ENCODE measurements around the gene HAUS8. TPM values are rescaled to one million over a fixed set of nuclear protein-coding genes. Genes with fewer than 3 reads are reported as not detected.

The HAUS8 gene
- total and polyA plus RNA-seq, 2 experiments from 2014 or later, result 2.8 to 5.5 TPM

GRCh38 chr19:17086834-17087233 is 11.6 kb upstream of the HAUS8 start:
- WGBS (ENCODE audit: low lambda C conversion rate, missing lambda C conversion rate), result 69% methylated on average over 6 of the region's 6 CpGs
- DNase-seq (ENCODE audit: low spot score), result no peak
- H3K4me2 ChIP-seq, result no peak overlapping the region

GRCh38 chr19:17086120-17086519 is 10.9 kb upstream of the HAUS8 start:
- H4K20me1 ChIP-seq (ENCODE audit: insufficient read depth, poor library complexity, severe bottlenecking), result no peaks in the 10 kb centered on the region
- no peak overlapping the region for H2AFZ ChIP-seq
- H3K79me2 ChIP-seq, result peaks cover 77% of the 10 kb centered on the region
- no peaks in the 10 kb centered on the region for H3K36me3 ChIP-seq (replicated peaks; ENCODE audit: insufficient read depth, low read depth)
- H3K9me2 ChIP-seq (replicated peaks; ENCODE audit: insufficient read depth), result no peaks in the 10 kb centered on the region
- no peak overlapping the region for H3K27ac ChIP-seq
- H3K4me1 ChIP-seq (ENCODE audit: insufficient read depth), result peaks cover 8% of the 10 kb centered on the region
- DNase-seq (ENCODE audit: low spot score), result no peak
- H3K4me2 ChIP-seq, result no peak overlapping the region
- WGBS (ENCODE audit: low lambda C conversion rate, missing lambda C conversion rate), result 93% methylated on average over 14 of the region's 14 CpGs
- no peaks in the 10 kb centered on the region for H3K27me3 ChIP-seq
- no peak overlapping the region for H3K4me3 ChIP-seq
- no peaks in the 10 kb centered on the region for H3K9me3 ChIP-seq (ENCODE audit: low read depth)
- TF ChIP-seq EZH2phosphoT487 (IDR thresholded peaks at IDR 0.05; ENCODE audit: low read depth, severe bottlenecking, unreplicated experiment), result no peak
- TF ChIP-seq CTCF (IDR thresholded peaks at IDR 0.05; ENCODE audit: poor library complexity), result no peak
- no peak for TF ChIP-seq EZH2 (IDR thresholded peaks at IDR 0.05; ENCODE audit: borderline replicate concordance)

More at GRCh38 chr19:17086834-17087233, 11.6 kb upstream of the HAUS8 start:
- no peaks in the 10 kb centered on the region for H4K20me1 ChIP-seq (ENCODE audit: insufficient read depth, poor library complexity, severe bottlenecking)
- H3K4me1 ChIP-seq (ENCODE audit: insufficient read depth), result peaks cover 8% of the 10 kb centered on the region
- no peaks in the 10 kb centered on the region for H3K27me3 ChIP-seq
- TF ChIP-seq CTCF (IDR thresholded peaks at IDR 0.05; ENCODE audit: poor library complexity), result no peak
- no peak for TF ChIP-seq EZH2phosphoT487 (IDR thresholded peaks at IDR 0.05; ENCODE audit: low read depth, severe bottlenecking, unreplicated experiment)
- no peak for TF ChIP-seq EZH2 (IDR thresholded peaks at IDR 0.05; ENCODE audit: borderline replicate concordance)
- peaks cover 78% of the 10 kb centered on the region for H3K79me2 ChIP-seq
- H3K4me3 ChIP-seq, result no peak overlapping the region
- no peaks in the 10 kb centered on the region for H3K9me3 ChIP-seq (ENCODE audit: low read depth)
- no peak overlapping the region for H2AFZ ChIP-seq
- no peaks in the 10 kb centered on the region for H3K9me2 ChIP-seq (replicated peaks; ENCODE audit: insufficient read depth)
- H3K27ac ChIP-seq, result no peak overlapping the region
- no peaks in the 10 kb centered on the region for H3K36me3 ChIP-seq (replicated peaks; ENCODE audit: insufficient read depth, low read depth)

GRCh38 chr19:17081672-17082630 is 6.7 kb upstream of the HAUS8 start:
- Histone ChIP-seq H3K9me3 (ENCODE audit: low read depth) (no peaks in the 10 kb centered on the region), H3K27ac (no peak overlapping the region), H3K4me3 (no peak overlapping the region), H2AFZ (no peak overlapping the region), H3K4me1 (ENCODE audit: insufficient read depth) (peaks cover 4% of the 10 kb centered on the region), H3K36me3 (replicated peaks; ENCODE audit: insufficient read depth, low read depth) (no peaks in the 10 kb centered on the region), H3K27me3 (no peaks in the 10 kb centered on the region), H3K9me2 (replicated peaks; ENCODE audit: insufficient read depth) (no peaks in the 10 kb centered on the region), H4K20me1 (ENCODE audit: insufficient read depth, poor library complexity, severe bottlenecking) (peaks cover 4% of the 10 kb centered on the region), H3K79me2 (peaks cover 84% of the 10 kb centered on the region), H3K4me2 (no peak overlapping the region)
- WGBS (ENCODE audit: low lambda C conversion rate, missing lambda C conversion rate), result 92% methylated on average over 20 of the region's 20 CpGs
- TF ChIP-seq EZH2phosphoT487 (IDR thresholded peaks at IDR 0.05; ENCODE audit: low read depth, severe bottlenecking, unreplicated experiment), result no peak
- no peak for TF ChIP-seq CTCF (IDR thresholded peaks at IDR 0.05; ENCODE audit: poor library complexity)
- no peak for TF ChIP-seq EZH2 (IDR thresholded peaks at IDR 0.05; ENCODE audit: borderline replicate concordance)
- no peak for DNase-seq (ENCODE audit: low spot score)

Data from hepatocyte (in vitro differentiated cells).